K562 (cell line): ENCODE results near the gene KIRREL1. TPM values are rescaled to one million over a fixed set of nuclear protein-coding genes. Genes with fewer than 3 reads are reported as not detected.

Experiments used
- ATAC-seq: fragments of 200-7000 bp; cut with Tn5 transposase; 3 replicates; pipeline ENCODE4 v1.9.1; 2020; ENCODE audit warnings: moderate library complexity
- BruUV-seq: library from RNA; stranded (reverse); fragments of 400-500 nt; replicated peaks from 2 replicates; lab custom pipeline; 2021; lab: Mats Ljungman, UMichigan
- CTCF ChIA-PET: fragments of 300-600 bp; formaldehyde crosslinking; extraction: SDS; loops from one replicate; lab custom pipeline; 2021; ENCODE audit warnings: low intra/inter-chr PET ratio; lab: Yijun Ruan, JAX
- POLR2A ChIA-PET: fragments of 300-600, 350-650 bp; sonication (Branson Sonifier 250); formaldehyde crosslinking; extraction: SDS; loops from one replicate; lab custom pipeline; 2021; ENCODE audit warnings: antibody characterized with exemption, inconsistent platforms; lab: Yijun Ruan, JAX
- DNase-seq, 4 experiments: peaks; one replicate each; pipeline versions ENCODE4 v3.0.0 to v3.0.0-alpha.2; 2011 to 2018; ENCODE audit warnings: low spot score in 3 of 4, mixed read lengths in 3 of 4; ENCODE audit errors: extremely low read depth in 1 of 4
- FAIRE-seq: peaks from 2 replicates; lab custom pipeline; 2011; peaks lifted over from hg19 to GRCh38; lab: Jason Lieb, UNC
- H2AFZ ChIP-seq: 2 replicates; pipeline ENCODE4 v1.6.0; 2011; ENCODE audit warnings: low read depth, low read length, control low read depth, inconsistent platforms
- H3K27ac ChIP-seq: fragments of 200-600 bp; 3 replicates; pipeline ENCODE4 v1.8.0; 2011; ENCODE audit warnings: low read depth, mild to moderate bottlenecking, control low read depth, inconsistent platforms, low read length, moderate library complexity, mixed read lengths; ENCODE audit errors: extremely low read depth
- H3K27me3 ChIP-seq, 2 experiments: fragments of 300-600 bp in 1 of 2; 2 replicates in 1 of 2; 3 replicates in 1 of 2; pipeline versions ENCODE4 v1.6.0 to v1.8.0; 2011; ENCODE audit warnings: inconsistent platforms in 2 of 2, low read length in 2 of 2, mild to moderate bottlenecking in 1 of 2, mixed read lengths in 1 of 2, moderate library complexity in 1 of 2; ENCODE audit not compliant: control insufficient read depth in 2 of 2, insufficient read depth in 2 of 2
- H3K36me3 ChIP-seq: fragments of 300-600 bp; 3 replicates; pipeline ENCODE4 v1.8.0; 2011; ENCODE audit warnings: mild to moderate bottlenecking, low read length, inconsistent platforms; ENCODE audit not compliant: control insufficient read depth, insufficient read depth
- H3K4me1 ChIP-seq, 2 experiments: fragments of 200-600 bp in 1 of 2; replicated peaks in 1 of 2; 2 replicates in 1 of 2; 3 replicates in 1 of 2; pipeline versions ENCODE4 v1.5.1 to v1.8.0; 2011; ENCODE audit warnings: inconsistent platforms in 2 of 2, low read length in 2 of 2, mild to moderate bottlenecking in 1 of 2, mixed read lengths in 1 of 2, moderate library complexity in 1 of 2; ENCODE audit not compliant: control insufficient read depth in 2 of 2, insufficient read depth in 2 of 2
- H3K4me2 ChIP-seq: 2 replicates; pipeline ENCODE4 v1.6.1; 2011; ENCODE audit warnings: low read length, control low read depth, inconsistent platforms, mixed read lengths; ENCODE audit not compliant: insufficient read depth
- H3K4me3 ChIP-seq: fragments of 200-600 bp; sonication (generic), shearing (Covaris generic); 2 replicates; pipeline ENCODE4 v1.5.1; 2016; ENCODE audit warnings: control low read depth, inconsistent platforms
- H3K79me2 ChIP-seq: fragments of 200-600 bp; 3 replicates; pipeline ENCODE4 v1.8.0; 2011; ENCODE audit warnings: low read length, inconsistent platforms; ENCODE audit not compliant: control insufficient read depth, insufficient read depth
- H3K9ac ChIP-seq, 2 experiments: 2 replicates each; pipeline versions ENCODE4 v1.6.0 to v1.6.1; 2011; ENCODE audit warnings: low read depth in 2 of 2, low read length in 2 of 2, control low read depth in 1 of 2, inconsistent platforms in 1 of 2, mild to moderate bottlenecking in 1 of 2, mixed read lengths in 1 of 2; ENCODE audit not compliant: insufficient read depth in 1 of 2
- H3K9me1 ChIP-seq: one replicate; pipeline ENCODE4 v1.6.0; 2011; ENCODE audit warnings: inconsistent platforms, mild to moderate bottlenecking, low read length, moderate library complexity; ENCODE audit not compliant: control insufficient read depth, insufficient read depth
- H3K9me3 ChIP-seq: replicated peaks from 2 replicates; pipeline ENCODE4 v1.5.1; 2011; ENCODE audit warnings: low read depth, low read length, inconsistent platforms; ENCODE audit not compliant: control insufficient read depth, insufficient read depth
- H4K20me1 ChIP-seq: replicated peaks from 2 replicates; pipeline ENCODE4 v1.6.1; 2011; ENCODE audit warnings: low read length, inconsistent platforms, mixed read lengths; ENCODE audit not compliant: control insufficient read depth, insufficient read depth
- ARHGAP35 ChIP-seq: fragments of 450-650 bp; IDR thresholded peaks from 2 replicates; pipeline ENCODE4 v1.6.1; 2018; ENCODE audit not compliant: partially characterized antibody
- FOXJ3 ChIP-seq: sonication (generic); formaldehyde crosslinking; IDR thresholded peaks from 2 replicates; pipeline ENCODE4 v1.4.0; 2020; ENCODE audit warnings: mild to moderate bottlenecking, missing genetic modification reagents
- MEF2D ChIP-seq: conservative IDR thresholded peaks from 2 replicates; pipeline ENCODE4 v1.6.1; 2016; ENCODE audit warnings: low read depth, missing genetic modification characterization, missing compliant biosample characterization
- WGBS: fragments of 100-300 bp; shearing (Covaris generic); methylation state at CpG from one replicate; pipeline ENCODE4 v1.1.6; 2016; ENCODE audit warnings: low coverage, mixed read lengths; ENCODE audit not compliant: insufficient coverage; ENCODE audit errors: missing lambda C conversion rate; 5-methylcytosine and 5-hydroxymethylcytosine counted together
- in situ Hi-C: fragments of 300-500 bp; cut with MboI; formaldehyde crosslinking; loops from 4 replicates; pipeline ENCODE4 v1.15.0; 2018; ENCODE audit warnings: inconsistent platforms, mixed read lengths
- intact Hi-C: fragments of 100-400 bp; cut with micrococcal nuclease; formaldehyde crosslinking; loops from 2 replicates; pipeline ENCODE4 v1.14.2; 2022
- polyA plus RNA-seq, 8 experiments: library from polyadenylated mRNA; depleted of rRNA in 4 of 8; stranded (reverse) in 5 of 8; unstranded in 3 of 8; fragments of >200 nt; fragmentation: Nextera tagmentation in 2 of 8; fragmentation: Illumina TruSeq in 1 of 8; extraction: Ambion mirVana in 2 of 8; extraction: Trizol in 1 of 8; gene quantifications; 2 replicates each; pipeline versions ENCODE4 v1.2.1 to v1.2.3, GENCODE V29; 2011 to 2014; ENCODE audit warnings: inconsistent platforms in 1 of 8, missing spikeins in 1 of 8
- total RNA-seq, 7 experiments: library from RNA; depleted of rRNA in 6 of 7; stranded (reverse); fragments of >200 nt in 6 of 7; fragmentation: Illumina TruSeq in 2 of 7; extraction: Trizol in 2 of 7; gene quantifications; 2 replicates each; pipeline versions ENCODE4 v1.2.1 to v1.2.3, GENCODE V29; 2011 to 2021; ENCODE audit warnings: low replicate concordance in 1 of 7
- TF ChIP-seq, protein P1 (sequence below): fragments of 250-450 bp; sonication (Bioruptor Pico); IDR thresholded peaks from 2 replicates; pipeline ENCODE4 v1.5.0; 2021

KIRREL1 gene
- total and polyA plus RNA-seq, 9 of the 15 experiments (the other 6 are each of a cell fraction or from before 2014, with no cell fraction given) = under 0.01 to 0.22 (median 0.03) TPM; not detected in 3

DNA sequence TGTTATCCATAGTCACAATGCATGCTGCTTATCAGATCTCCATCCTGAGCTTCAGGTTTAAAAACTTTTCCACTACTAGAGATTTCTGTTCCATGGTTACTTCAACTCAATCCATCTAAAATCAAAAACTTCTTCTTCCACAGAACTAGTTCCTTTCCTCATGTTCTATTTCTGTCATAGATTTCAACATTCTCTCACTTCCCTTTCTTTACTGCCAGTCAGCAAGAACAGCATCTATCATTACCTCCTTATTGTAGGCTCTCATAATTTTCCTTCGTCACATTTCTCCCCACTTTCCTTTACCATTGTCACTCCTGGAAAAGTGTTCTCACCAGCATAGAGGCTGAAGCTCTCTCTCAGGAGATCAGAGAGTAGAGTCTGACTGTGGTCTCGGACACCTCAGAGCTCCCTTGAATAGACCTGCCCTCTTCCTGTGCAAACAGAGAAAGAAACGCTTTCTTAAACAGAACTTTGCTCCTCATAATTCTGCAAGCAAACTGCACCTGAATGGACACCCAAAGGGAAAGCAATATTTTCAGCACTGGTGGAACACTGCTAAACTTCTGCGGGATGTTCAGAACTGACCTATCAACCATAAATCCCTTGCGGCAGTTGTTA is 48.7 kb upstream of the KIRREL1 start:
- H2AFZ ChIP-seq = no peak overlapping the region
- in situ Hi-C loops = loop anchor here (25.0 kb wide), 1 partner anchor 782 kb away; no protein-coding TSS in a partner anchor
- H3K27me3 ChIP-seq = peaks cover 4 to 5% of the 10 kb centered on the region in 2 experiments; a peak in 4 of 5 replicates
- no peak overlapping the region for H3K4me2 ChIP-seq
- no peaks in the 10 kb centered on the region for H3K79me2 ChIP-seq
- TF ChIP-seq, protein P1, sequence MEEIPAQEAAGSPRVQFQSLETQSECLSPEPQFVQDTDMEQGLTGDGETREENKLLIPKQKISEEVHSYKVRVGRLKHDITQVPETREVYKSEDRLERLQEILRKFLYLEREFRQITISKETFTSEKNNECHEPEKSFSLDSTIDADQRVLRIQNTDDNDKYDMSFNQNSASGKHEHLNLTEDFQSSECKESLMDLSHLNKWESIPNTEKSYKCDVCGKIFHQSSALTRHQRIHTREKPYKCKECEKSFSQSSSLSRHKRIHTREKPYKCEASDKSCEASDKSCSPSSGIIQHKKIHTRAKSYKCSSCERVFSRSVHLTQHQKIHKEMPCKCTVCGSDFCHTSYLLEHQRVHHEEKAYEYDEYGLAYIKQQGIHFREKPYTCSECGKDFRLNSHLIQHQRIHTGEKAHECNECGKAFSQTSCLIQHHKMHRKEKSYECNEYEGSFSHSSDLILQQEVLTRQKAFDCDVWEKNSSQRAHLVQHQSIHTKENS (CRISPR knock-in tag) = no peak
- no peak for TF ChIP-seq FOXJ3
- TF ChIP-seq ARHGAP35 = no peak
- no peak for TF ChIP-seq MEF2D (tag)
- no peaks in the 10 kb centered on the region for H3K36me3 ChIP-seq
- no peak overlapping the region for H3K27ac ChIP-seq
- no peaks in the 10 kb centered on the region for H3K9me3 ChIP-seq
- H3K9ac ChIP-seq = no peak overlapping the region
- H3K9me1 ChIP-seq = no peaks in the 10 kb centered on the region
- H3K4me3 ChIP-seq = no peak overlapping the region
- ATAC-seq (no peak), DNase-seq (no peak), FAIRE-seq (no peak)
- no TSS peak for BruUV-seq
- CTCF ChIA-PET = no interaction called here
- POLR2A ChIA-PET = no interaction called here
- 0 out of 2 replicates have a peak, but pooled peaks cover 11% of the 10 kb centered on the region for H4K20me1 ChIP-seq
- intact Hi-C loops = loop anchor here (5.0 to 10.0 kb wide), 2 partner anchors 180 to 367 kb away; no protein-coding TSS in a partner anchor
- no peaks in the 10 kb centered on the region for H3K4me1 ChIP-seq
- 1% methylated on average over 5 of the region's 5 CpGs for WGBS
